Smooth muscle cell (in vitro differentiated cells): Measurements from ENCODE around the gene RGS3. TPM values are rescaled to one million over a fixed set of nuclear protein-coding genes. Genes with fewer than 3 reads are reported as not detected.

ENCODE experiments used
- DNase-seq: peaks from one replicate; lab custom pipeline; 2025; ENCODE audit not compliant: unreplicated experiment; lab: John Stamatoyannopoulos, UW
- H2AFZ ChIP-seq: fragments of 200-600 bp; sonication (generic); 2 replicates; pipeline ENCODE4 v1.6.0; 2016; ENCODE audit warnings: antibody characterized with exemption, low read depth, mild to moderate bottlenecking
- H3F3A ChIP-seq: fragments of 200-600 bp; sonication (generic); 2 replicates; pipeline ENCODE4 v1.6.0; 2017; ENCODE audit warnings: antibody characterized with exemption, low read depth
- H3K27ac ChIP-seq: fragments of 200-600 bp; sonication (generic); 2 replicates; pipeline ENCODE4 v1.5.1; 2016; ENCODE audit warnings: low read depth, mild to moderate bottlenecking
- H3K27me3 ChIP-seq: fragments of 200-600 bp; sonication (generic); 2 replicates; pipeline ENCODE4 v1.6.1; 2016; ENCODE audit warnings: low read depth, mild to moderate bottlenecking
- H3K36me3 ChIP-seq: fragments of 200-600 bp; sonication (generic); 2 replicates; pipeline ENCODE4 v1.5.1; 2016; ENCODE audit warnings: low read depth
- H3K4me1 ChIP-seq: fragments of 200-600 bp; sonication (generic); 2 replicates; pipeline ENCODE4 v1.5.1; 2016; ENCODE audit warnings: low read depth
- H3K4me2 ChIP-seq: fragments of 200-600 bp; sonication (generic); 2 replicates; pipeline ENCODE4 v1.6.0; 2016; ENCODE audit warnings: mild to moderate bottlenecking
- H3K4me3 ChIP-seq: fragments of 200-600 bp; sonication (generic); 2 replicates; pipeline ENCODE4 v1.5.1; 2016; ENCODE audit warnings: mild to moderate bottlenecking
- H3K79me2 ChIP-seq: fragments of 200-600 bp; sonication (generic); 2 replicates; pipeline ENCODE4 v1.6.0; 2016; ENCODE audit warnings: low read depth, mild to moderate bottlenecking
- H3K9ac ChIP-seq: fragments of 200-600 bp; sonication (generic); 2 replicates; pipeline ENCODE4 v1.6.0; 2016; ENCODE audit warnings: low read depth
- H3K9me3 ChIP-seq: fragments of 200-600 bp; sonication (generic); replicated peaks from 2 replicates; pipeline ENCODE4 v1.5.1; 2016; ENCODE audit warnings: low read depth
- H4K20me1 ChIP-seq: fragments of 200-600 bp; sonication (generic); 2 replicates; pipeline ENCODE4 v1.6.0; 2016; ENCODE audit warnings: low read depth
- whole genome bisulfite sequencing: methylation state at CpG from one replicate; pipeline ENCODE4 v1.1.7; 2016; ENCODE audit warnings: low lambda C conversion rate; 5-methylcytosine and 5-hydroxymethylcytosine counted together
- polyA plus RNA-seq: library from polyadenylated mRNA; unstranded; fragments of >200 nt; fragmentation: Nextera tagmentation; extraction: Ambion mirVana; gene quantifications from 2 replicates; pipeline ENCODE4 v1.2.1, GENCODE V29; 2016
- total RNA-seq: library from RNA; depleted of rRNA; stranded (reverse); fragments of >200 nt; gene quantifications from 2 replicates; pipeline ENCODE4 v1.2.3, GENCODE V29; 2014
- TF ChIP-seq, protein P1 (sequence below): fragments of 200-600 bp; sonication (generic); IDR thresholded peaks from 2 replicates; pipeline ENCODE4 v1.5.1; 2017; ENCODE audit warnings: borderline replicate concordance, mild to moderate bottlenecking, antibody characterized with exemption; ENCODE audit not compliant: insufficient read depth, poor library complexity, severe bottlenecking

Gene RGS3
- total and polyA plus RNA-seq, 2 experiments from 2014 or later = 43.8 to 108 TPM

DNA sequence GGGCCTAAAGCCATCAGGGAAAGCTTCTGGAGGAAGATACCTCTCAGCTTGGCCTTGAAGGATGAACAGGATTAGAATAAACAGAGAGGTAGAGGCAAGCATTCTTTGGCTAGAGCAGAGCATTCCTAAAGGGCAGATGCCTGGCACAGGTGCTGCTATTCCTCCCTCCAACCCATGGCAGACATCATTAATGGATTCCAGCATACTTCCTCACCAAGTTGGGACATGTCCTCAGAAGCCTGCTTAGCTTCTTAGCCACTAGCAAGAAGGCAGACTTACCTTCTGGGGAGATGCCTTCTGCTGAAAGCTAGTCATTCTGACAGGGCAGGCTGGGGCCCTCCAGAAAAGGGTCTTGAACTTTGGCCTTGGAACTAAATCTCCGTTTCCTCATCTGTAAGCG is 122.0 kb downstream of the RGS3 start:
- TF ChIP-seq, protein P1, sequence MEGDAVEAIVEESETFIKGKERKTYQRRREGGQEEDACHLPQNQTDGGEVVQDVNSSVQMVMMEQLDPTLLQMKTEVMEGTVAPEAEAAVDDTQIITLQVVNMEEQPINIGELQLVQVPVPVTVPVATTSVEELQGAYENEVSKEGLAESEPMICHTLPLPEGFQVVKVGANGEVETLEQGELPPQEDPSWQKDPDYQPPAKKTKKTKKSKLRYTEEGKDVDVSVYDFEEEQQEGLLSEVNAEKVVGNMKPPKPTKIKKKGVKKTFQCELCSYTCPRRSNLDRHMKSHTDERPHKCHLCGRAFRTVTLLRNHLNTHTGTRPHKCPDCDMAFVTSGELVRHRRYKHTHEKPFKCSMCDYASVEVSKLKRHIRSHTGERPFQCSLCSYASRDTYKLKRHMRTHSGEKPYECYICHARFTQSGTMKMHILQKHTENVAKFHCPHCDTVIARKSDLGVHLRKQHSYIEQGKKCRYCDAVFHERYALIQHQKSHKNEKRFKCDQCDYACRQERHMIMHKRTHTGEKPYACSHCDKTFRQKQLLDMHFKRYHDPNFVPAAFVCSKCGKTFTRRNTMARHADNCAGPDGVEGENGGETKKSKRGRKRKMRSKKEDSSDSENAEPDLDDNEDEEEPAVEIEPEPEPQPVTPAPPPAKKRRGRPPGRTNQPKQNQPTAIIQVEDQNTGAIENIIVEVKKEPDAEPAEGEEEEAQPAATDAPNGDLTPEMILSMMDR = no peak
- H3K27me3 ChIP-seq = no peaks in the 10 kb centered on the region
- H3K9me3 ChIP-seq = no peaks in the 10 kb centered on the region
- peaks cover 3% of the 10 kb centered on the region for H3K4me1 ChIP-seq
- peak overlapping the region; percentile 18 for H3K27ac ChIP-seq
- H3K79me2 ChIP-seq = no peaks in the 10 kb centered on the region
- H3F3A ChIP-seq = no peaks in the 10 kb centered on the region
- no peak overlapping the region for H3K9ac ChIP-seq
- H3K4me3 ChIP-seq = no peak overlapping the region
- no peak for DNase-seq
- no peaks in the 10 kb centered on the region for H3K36me3 ChIP-seq
- WGBS = 100% methylated on average over 2 of the region's 2 CpGs
- H4K20me1 ChIP-seq = no peaks in the 10 kb centered on the region
- H2AFZ ChIP-seq = no peak overlapping the region
- no peak overlapping the region for H3K4me2 ChIP-seq

DNA sequence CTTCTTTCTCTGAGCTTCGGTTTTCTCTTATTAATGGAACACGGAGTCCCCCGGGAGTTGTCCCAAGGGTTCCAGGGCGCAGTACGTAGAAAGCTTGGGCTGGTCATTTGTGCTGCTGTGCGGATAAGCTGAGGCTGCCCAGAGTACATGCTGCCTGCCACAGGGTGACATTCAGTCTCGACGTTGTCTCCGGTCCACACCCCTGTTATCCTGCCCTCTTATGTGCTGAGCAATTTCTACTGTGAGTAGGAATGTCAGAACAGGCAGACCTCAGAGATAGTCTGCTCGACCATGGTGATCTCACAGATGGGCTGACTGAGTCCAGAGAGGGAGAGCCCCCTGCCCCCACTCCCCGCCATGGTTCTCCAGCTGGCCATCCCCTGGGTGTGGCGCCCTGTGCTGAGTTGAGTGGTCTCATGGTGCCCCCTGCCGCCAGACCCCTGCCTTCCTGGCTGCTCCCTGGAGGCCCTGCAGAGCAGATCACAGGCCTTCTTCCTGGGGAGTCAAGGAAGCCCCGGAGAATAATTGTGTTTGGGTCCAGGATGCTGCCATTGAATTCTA is 124.0 kb downstream of the RGS3 start:
- DNase-seq = no peak
- no peaks in the 10 kb centered on the region for H3K9me3 ChIP-seq
- TF ChIP-seq, protein P1 = peak; percentile 52
- peaks cover 3% of the 10 kb centered on the region for H3K4me1 ChIP-seq
- no peaks in the 10 kb centered on the region for H4K20me1 ChIP-seq
- 62% methylated on average over 14 of the region's 14 CpGs for WGBS
- H3K4me2 ChIP-seq = peak overlapping the region; percentile 67
- H2AFZ ChIP-seq = no peak overlapping the region
- H3K9ac ChIP-seq = no peak overlapping the region
- no peaks in the 10 kb centered on the region for H3K27me3 ChIP-seq
- no peaks in the 10 kb centered on the region for H3F3A ChIP-seq
- no peaks in the 10 kb centered on the region for H3K36me3 ChIP-seq
- H3K27ac ChIP-seq = no peak overlapping the region
- no peak overlapping the region for H3K4me3 ChIP-seq
- H3K79me2 ChIP-seq = no peaks in the 10 kb centered on the region

DNA sequence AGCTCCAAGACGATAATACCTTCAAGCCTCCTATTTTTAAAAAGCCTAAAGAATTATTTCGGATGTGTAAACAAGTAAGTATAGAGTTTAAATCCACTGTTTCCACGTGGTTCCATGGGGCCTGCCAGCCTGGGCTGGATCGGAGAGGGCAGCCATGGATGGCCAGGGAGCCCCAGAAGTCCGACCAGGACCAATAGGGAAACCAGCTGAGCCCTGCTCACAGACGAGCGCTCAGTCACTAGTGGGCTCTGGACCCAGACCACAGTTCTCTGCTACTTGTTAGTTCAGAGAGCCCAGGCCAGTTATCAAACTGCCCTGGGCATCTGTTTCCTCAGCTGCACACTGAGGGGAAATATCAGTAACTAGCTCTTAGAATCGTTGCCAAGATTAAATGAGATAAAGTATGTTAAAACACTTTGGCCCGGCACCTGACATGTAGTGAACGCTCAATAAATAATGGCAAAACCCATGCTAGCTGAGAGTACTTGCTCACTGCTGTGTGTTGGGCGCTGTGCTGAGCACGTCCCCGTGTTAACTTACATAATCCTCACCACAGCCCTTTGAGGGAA is 124.8 kb downstream of the RGS3 start:
- no peaks in the 10 kb centered on the region for H3K79me2 ChIP-seq
- H3K9me3 ChIP-seq = no peaks in the 10 kb centered on the region
- no peak overlapping the region for H3K4me3 ChIP-seq
- no peak for DNase-seq
- peaks cover 9% of the 10 kb centered on the region for H3K4me1 ChIP-seq
- H2AFZ ChIP-seq = no peak overlapping the region
- no peaks in the 10 kb centered on the region for H3K36me3 ChIP-seq
- no peak overlapping the region for H3K4me2 ChIP-seq
- H3K27me3 ChIP-seq = no peaks in the 10 kb centered on the region
- TF ChIP-seq, protein P1 = no peak
- no peak overlapping the region for H3K9ac ChIP-seq
- H4K20me1 ChIP-seq = no peaks in the 10 kb centered on the region
- no peaks in the 10 kb centered on the region for H3F3A ChIP-seq
- WGBS = 96% methylated on average over 13 of the region's 13 CpGs
- H3K27ac ChIP-seq = no peak overlapping the region

DNA sequence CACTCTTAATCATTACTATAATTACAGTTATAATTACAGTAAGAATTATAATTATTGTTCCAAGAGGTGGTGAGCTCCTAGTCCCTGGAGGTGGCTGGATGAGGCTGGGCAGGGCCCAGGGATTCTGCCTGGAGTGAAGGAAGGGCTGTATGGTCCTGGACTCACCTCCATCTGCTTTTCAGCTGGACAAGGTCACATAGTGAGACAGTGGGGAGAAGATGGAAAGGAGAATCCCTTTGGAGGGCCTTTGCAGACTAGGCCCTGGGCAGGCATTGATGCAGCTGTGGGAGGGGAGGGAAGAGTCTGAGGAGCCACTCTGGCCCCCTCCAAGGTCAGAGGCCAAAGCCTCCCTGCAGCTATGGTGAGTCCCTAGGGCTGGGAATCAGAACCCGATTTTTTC is 125.4 kb downstream of the RGS3 start:
- peaks cover 12% of the 10 kb centered on the region for H3K4me1 ChIP-seq
- no peak for DNase-seq
- no peaks in the 10 kb centered on the region for H3K36me3 ChIP-seq
- H2AFZ ChIP-seq = no peak overlapping the region
- H3K79me2 ChIP-seq = peaks cover under 1% of the 10 kb centered on the region
- H3K27ac ChIP-seq = no peak overlapping the region
- H3K4me2 ChIP-seq = no peak overlapping the region
- 86% methylated on average over 1 of the region's 1 CpG for WGBS
- no peaks in the 10 kb centered on the region for H4K20me1 ChIP-seq
- no peak overlapping the region for H3K9ac ChIP-seq
- no peaks in the 10 kb centered on the region for H3K27me3 ChIP-seq
- TF ChIP-seq, protein P1 = no peak
- H3K4me3 ChIP-seq = no peak overlapping the region
- no peaks in the 10 kb centered on the region for H3K9me3 ChIP-seq
- H3F3A ChIP-seq = no peaks in the 10 kb centered on the region
